ENCODE measurements around the gene FBLN1. TPM values are rescaled to one million over a fixed set of nuclear protein-coding genes. Genes with fewer than 3 reads are reported as not detected.
"Not testable (repeated sequence)": the region's sequence is repeated elsewhere in the genome, so short reads cannot be mapped to it uniquely, and the experiment has no call there.

FBLN1 gene
- total and polyA plus RNA-seq, 2 experiments from 2014 or later: 137 to 304 TPM

GRCh38 chr22:45493286-45493771 is 9.4 kb upstream of the FBLN1 start:
- Histone ChIP-seq H3F3A (ENCODE audit: insufficient read depth) (peaks cover 17% of the 10 kb centered on the region), H3K27me3 (replicated peaks; ENCODE audit: insufficient read depth) (no peaks in the 10 kb centered on the region), H3K36me3 (ENCODE audit: low read depth) (no peaks in the 10 kb centered on the region), H4K20me1 (ENCODE audit: insufficient read depth) (no peaks in the 10 kb centered on the region), H2AFZ (peak overlapping the region; percentile 73), H3K9ac (peak overlapping the region; percentile 23; the same call in 1 of the 2 replicates), H3K9me2 (ENCODE audit: insufficient read depth) (no peaks in the 10 kb centered on the region), H3K4me2 (ENCODE audit: unreplicated experiment) (peak overlapping the region; percentile 26), H3K27ac (peak overlapping the region; percentile 65), H3K9me3 (ENCODE audit: low read depth) (no peaks in the 10 kb centered on the region), H3K4me3 (peak overlapping the region; percentile 27; the same call in 1 of the 2 replicates), H3K4me1 (ENCODE audit: insufficient read depth) (peaks cover 24% of the 10 kb centered on the region), H3K79me2 (ENCODE audit: insufficient read depth) (no peaks in the 10 kb centered on the region)
- WGBS, 2 experiments (ENCODE audit: low coverage in 1 of 2, low lambda C conversion rate in 2 of 2, missing lambda C conversion rate in 2 of 2): 8 to 10% methylated on average over 13 of the region's 13 CpGs
- TF ChIP-seq EZH2phosphoT487 (IDR thresholded peaks at IDR 0.05; ENCODE audit: insufficient read depth, low read depth): no peak
- no peak for TF ChIP-seq EZH2 (IDR thresholded peaks at IDR 0.05; ENCODE audit: insufficient read depth, poor library complexity, severe bottlenecking)
- in situ Hi-C loops (cut with MboI): no loop called here
- peak; percentile 75 for DNase-seq

DNA sequence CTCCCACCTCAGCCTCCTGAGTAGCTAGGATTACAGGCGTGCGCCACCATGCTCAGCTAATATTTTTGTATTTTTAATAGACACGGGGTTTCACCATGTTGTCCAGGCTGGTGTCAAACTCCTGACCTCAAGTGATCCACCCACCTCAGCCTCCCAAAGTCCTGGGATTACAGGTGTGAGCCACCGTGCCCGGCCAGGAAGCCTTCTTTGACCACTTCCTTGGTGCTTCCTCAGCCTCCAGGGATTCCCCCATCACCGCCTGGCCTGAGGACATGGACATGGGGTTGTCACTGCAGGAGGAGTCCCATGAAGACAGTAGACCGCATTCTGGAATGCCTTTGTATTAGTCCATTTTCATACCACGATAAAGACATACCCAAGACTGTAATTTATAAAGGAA is 8.4 kb upstream of the FBLN1 start:
- H3K36me3 ChIP-seq (ENCODE audit: low read depth); H3K79me2 ChIP-seq (ENCODE audit: insufficient read depth); in situ Hi-C loops (cut with MboI); H4K20me1 ChIP-seq (ENCODE audit: insufficient read depth); H3K9me2 ChIP-seq (ENCODE audit: insufficient read depth); H3K9ac ChIP-seq; H3K9me3 ChIP-seq (ENCODE audit: low read depth); H3K27ac ChIP-seq; H3K4me2 ChIP-seq (ENCODE audit: unreplicated experiment); H3K4me3 ChIP-seq; H3K27me3 ChIP-seq (replicated peaks; ENCODE audit: insufficient read depth); DNase-seq; H2AFZ ChIP-seq: not testable (repeated sequence)
- Histone ChIP-seq H3F3A (ENCODE audit: insufficient read depth) (peaks cover 17% of the 10 kb centered on the region), H3K4me1 (ENCODE audit: insufficient read depth) (peaks cover 24% of the 10 kb centered on the region)
- 92 to 96% methylated on average over 8 of the region's 8 CpGs for WGBS, 2 experiments (ENCODE audit: low coverage in 1 of 2, low lambda C conversion rate in 2 of 2, missing lambda C conversion rate in 2 of 2)

GRCh38 chr22:45495616-45496015 is 7.1 kb upstream of the FBLN1 start:
- in situ Hi-C loops (cut with MboI); H3K27ac ChIP-seq; H3K9me2 ChIP-seq (ENCODE audit: insufficient read depth); H3K4me2 ChIP-seq (ENCODE audit: unreplicated experiment); H3K4me3 ChIP-seq; H4K20me1 ChIP-seq (ENCODE audit: insufficient read depth); H3K9me3 ChIP-seq (ENCODE audit: low read depth); H3K36me3 ChIP-seq (ENCODE audit: low read depth); H3K27me3 ChIP-seq (replicated peaks; ENCODE audit: insufficient read depth); DNase-seq; H3K9ac ChIP-seq; H2AFZ ChIP-seq; H3K79me2 ChIP-seq (ENCODE audit: insufficient read depth): not testable (repeated sequence)
- peaks cover 24% of the 10 kb centered on the region for H3K4me1 ChIP-seq (ENCODE audit: insufficient read depth)
- 88 to 94% methylated on average over 12 to 13 of the region's 13 CpGs for WGBS, 2 experiments (ENCODE audit: low coverage in 1 of 2, low lambda C conversion rate in 2 of 2, missing lambda C conversion rate in 2 of 2)
- peaks cover 17% of the 10 kb centered on the region for H3F3A ChIP-seq (ENCODE audit: insufficient read depth)

DNA sequence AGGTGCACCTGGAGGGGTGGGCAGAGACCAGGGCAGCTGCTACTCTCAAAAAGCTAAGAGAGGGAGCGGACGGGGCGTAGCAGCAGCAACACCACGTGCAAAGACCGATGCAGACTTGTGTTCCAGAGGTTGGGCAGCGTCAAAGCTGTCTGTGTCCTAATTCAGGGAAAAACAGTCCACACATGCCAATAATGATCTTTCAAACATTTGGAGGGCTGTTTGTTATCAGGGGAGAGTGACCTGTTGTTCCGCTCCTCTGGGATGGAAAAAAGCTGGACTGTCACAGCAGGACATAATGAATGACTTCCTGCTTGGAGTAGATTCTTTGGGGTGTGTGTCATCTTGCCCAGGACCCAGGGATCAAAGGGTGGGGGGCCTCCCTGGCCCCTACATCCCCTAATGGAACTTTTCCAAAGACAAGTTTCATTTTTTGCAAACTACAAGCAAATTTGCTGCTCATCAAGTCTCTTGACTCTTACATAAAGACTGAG is 6.2 kb upstream of the FBLN1 start:
- Histone ChIP-seq H2AFZ (no peak overlapping the region), H3K4me1 (ENCODE audit: insufficient read depth) (peaks cover 24% of the 10 kb centered on the region), H3K9me2 (ENCODE audit: insufficient read depth) (no peaks in the 10 kb centered on the region), H3K4me2 (ENCODE audit: unreplicated experiment) (no peak overlapping the region), H3K9me3 (ENCODE audit: low read depth) (no peaks in the 10 kb centered on the region), H3K4me3 (no peak overlapping the region), H3K36me3 (ENCODE audit: low read depth) (no peaks in the 10 kb centered on the region), H3F3A (ENCODE audit: insufficient read depth) (peaks cover 17% of the 10 kb centered on the region), H3K27me3 (replicated peaks; ENCODE audit: insufficient read depth) (no peaks in the 10 kb centered on the region), H3K9ac (no peak overlapping the region), H3K27ac (no peak overlapping the region), H4K20me1 (ENCODE audit: insufficient read depth) (no peaks in the 10 kb centered on the region), H3K79me2 (ENCODE audit: insufficient read depth) (no peaks in the 10 kb centered on the region)
- no peak for DNase-seq
- 36 to 45% methylated on average over 7 of the region's 7 CpGs for WGBS, 2 experiments (ENCODE audit: low coverage in 1 of 2, low lambda C conversion rate in 2 of 2, missing lambda C conversion rate in 2 of 2)
- no peak for TF ChIP-seq EZH2 (IDR thresholded peaks at IDR 0.05; ENCODE audit: insufficient read depth, poor library complexity, severe bottlenecking)
- TF ChIP-seq EZH2phosphoT487 (IDR thresholded peaks at IDR 0.05; ENCODE audit: insufficient read depth, low read depth): no peak
- in situ Hi-C loops (cut with MboI): no loop called here

Data from GM23248 (cell line).